ENCODE results near the gene MIPEP. TPM values are rescaled to one million over a fixed set of nuclear protein-coding genes. Genes with fewer than 3 reads are reported as not detected.

MIPEP gene
- polyA plus RNA-seq, 2 of the 4 experiments (the other 2 are of a cell fraction): 21.6 to 32.8 TPM

DNA sequence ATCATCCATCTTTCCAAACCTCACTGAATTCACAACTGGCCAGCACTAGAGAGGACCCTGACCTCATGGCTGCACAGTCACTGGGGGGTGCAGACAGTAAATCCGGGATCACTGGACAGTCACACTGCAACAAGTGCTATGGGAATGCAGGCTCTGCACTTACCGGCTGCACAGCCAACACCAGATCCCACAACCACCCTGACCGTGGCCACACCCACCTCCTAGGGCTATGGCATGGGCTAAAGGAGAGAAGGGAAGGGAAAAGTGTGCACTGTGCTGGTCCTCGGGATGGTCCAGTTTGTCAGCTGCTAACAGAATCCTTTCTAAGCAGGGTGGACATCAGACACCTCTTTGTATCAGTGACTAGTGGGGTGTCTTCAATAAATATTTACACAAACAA is 118.2 kb downstream of the MIPEP start (continued):
- TF ChIP-seq CBX2 (IDR thresholded peaks at IDR 0.05; ENCODE audit: borderline replicate concordance, low read depth) (no peak), SMC3 (IDR thresholded peaks at IDR 0.05) (no peak)

DNA sequence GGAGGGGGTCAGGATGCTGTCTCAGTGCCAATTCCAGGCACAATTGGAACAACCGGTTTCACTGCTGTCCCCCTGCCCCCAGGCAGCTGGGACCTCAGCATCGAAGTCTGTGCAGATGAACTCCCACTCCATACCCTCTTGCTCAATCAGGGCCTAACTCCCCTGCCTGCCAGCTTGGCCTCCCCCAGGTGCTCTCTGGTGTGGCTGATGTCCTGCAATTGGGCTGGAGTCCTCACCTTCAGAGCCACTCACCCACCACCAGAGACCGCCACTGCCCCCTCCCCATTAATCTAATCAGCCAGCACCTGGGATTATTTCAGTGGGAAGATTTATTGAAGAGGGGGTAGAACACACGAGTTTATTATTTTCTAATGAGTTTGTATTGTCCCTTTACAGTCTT is 118.8 kb downstream of the MIPEP start:
- no peak for DNase-seq (ENCODE audit: low read depth in 1 of 2, low spot score in 1 of 2)
- Histone ChIP-seq H3K4me2 (no peak overlapping the region), H3K9me3 (no peaks in the 10 kb centered on the region), H3K4me1 (peaks cover 6% of the 10 kb centered on the region; the same call in 2 of the 3 replicates), H3K4me3 (no peak overlapping the region), H3K27ac (no peak overlapping the region)
- CTCF ChIA-PET: no interaction called here
- FAIRE-seq: no peak
- ATAC-seq: no peak
- WGBS (ENCODE audit: missing lambda C conversion rate): 87% methylated on average over 4 of the region's 4 CpGs
- POLR2A ChIA-PET: no interaction called here
- TF ChIP-seq, protein P1, sequence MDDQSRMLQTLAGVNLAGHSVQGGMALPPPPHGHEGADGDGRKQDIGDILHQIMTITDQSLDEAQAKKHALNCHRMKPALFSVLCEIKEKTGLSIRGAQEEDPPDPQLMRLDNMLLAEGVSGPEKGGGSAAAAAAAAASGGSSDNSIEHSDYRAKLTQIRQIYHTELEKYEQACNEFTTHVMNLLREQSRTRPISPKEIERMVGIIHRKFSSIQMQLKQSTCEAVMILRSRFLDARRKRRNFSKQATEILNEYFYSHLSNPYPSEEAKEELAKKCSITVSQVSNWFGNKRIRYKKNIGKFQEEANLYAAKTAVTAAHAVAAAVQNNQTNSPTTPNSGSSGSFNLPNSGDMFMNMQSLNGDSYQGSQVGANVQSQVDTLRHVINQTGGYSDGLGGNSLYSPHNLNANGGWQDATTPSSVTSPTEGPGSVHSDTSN (IDR thresholded peaks at IDR 0.05): no peak
- TF ChIP-seq RARB (CRISPR knock-in tag; IDR thresholded peaks at IDR 0.05) (no peak), KDM1A (IDR thresholded peaks at IDR 0.05; ENCODE audit: low read depth) (no peak)

DNA sequence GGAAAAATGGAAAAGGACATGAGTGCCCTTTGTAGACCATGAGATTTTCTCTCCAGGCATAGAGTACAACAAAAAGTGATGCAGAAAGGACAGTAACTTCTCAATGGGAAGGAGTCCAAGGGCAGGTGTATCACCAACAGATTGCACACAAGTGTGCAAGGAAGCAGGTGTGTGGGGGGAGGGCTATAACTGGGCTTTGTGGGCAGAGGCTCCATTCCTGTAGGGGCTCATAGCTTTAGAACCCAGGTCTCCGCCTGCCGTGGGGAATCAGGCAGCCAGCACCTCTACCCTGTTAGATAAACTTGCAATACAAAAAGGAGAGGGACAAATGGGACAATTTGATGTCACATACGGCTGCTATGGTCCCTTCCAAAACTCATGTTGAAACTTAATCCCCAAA is 119.8 kb downstream of the MIPEP start:
- no peaks in the 10 kb centered on the region for H3K9me3 ChIP-seq
- ChIA-PET CTCF (no interaction called here), POLR2A (no interaction called here)
- H3K27ac ChIP-seq: no peak overlapping the region
- WGBS (ENCODE audit: missing lambda C conversion rate): 90% methylated on average over 3 of the region's 3 CpGs
- DNase-seq (ENCODE audit: low read depth in 1 of 2, low spot score in 1 of 2): no peak
- H3K4me2 ChIP-seq: no peak overlapping the region
- no peak for ATAC-seq
- peaks cover 6% of the 10 kb centered on the region; the same call in 2 of the 3 replicates for H3K4me1 ChIP-seq
- TF ChIP-seq ZNF302 (CRISPR knock-in tag; IDR thresholded peaks at IDR 0.05) (no peak), ZFP36 (IDR thresholded peaks at IDR 0.05; ENCODE audit: borderline replicate concordance, partially characterized antibody) (no peak), RAD21 (conservative IDR thresholded peaks at IDR 0.05 in 1 of 2, IDR thresholded peaks at IDR 0.05 in 1 of 2) (no peak), ZC3H11A (IDR thresholded peaks at IDR 0.05) (no peak), HEYL (CRISPR knock-in tag; IDR thresholded peaks at IDR 0.05) (no peak), TP53 (CRISPR knock-in tag; IDR thresholded peaks at IDR 0.05) (no peak), CHD2 (IDR thresholded peaks at IDR 0.05; ENCODE audit: low read length, partially characterized antibody) (no peak)
- TF ChIP-seq, protein P2, sequence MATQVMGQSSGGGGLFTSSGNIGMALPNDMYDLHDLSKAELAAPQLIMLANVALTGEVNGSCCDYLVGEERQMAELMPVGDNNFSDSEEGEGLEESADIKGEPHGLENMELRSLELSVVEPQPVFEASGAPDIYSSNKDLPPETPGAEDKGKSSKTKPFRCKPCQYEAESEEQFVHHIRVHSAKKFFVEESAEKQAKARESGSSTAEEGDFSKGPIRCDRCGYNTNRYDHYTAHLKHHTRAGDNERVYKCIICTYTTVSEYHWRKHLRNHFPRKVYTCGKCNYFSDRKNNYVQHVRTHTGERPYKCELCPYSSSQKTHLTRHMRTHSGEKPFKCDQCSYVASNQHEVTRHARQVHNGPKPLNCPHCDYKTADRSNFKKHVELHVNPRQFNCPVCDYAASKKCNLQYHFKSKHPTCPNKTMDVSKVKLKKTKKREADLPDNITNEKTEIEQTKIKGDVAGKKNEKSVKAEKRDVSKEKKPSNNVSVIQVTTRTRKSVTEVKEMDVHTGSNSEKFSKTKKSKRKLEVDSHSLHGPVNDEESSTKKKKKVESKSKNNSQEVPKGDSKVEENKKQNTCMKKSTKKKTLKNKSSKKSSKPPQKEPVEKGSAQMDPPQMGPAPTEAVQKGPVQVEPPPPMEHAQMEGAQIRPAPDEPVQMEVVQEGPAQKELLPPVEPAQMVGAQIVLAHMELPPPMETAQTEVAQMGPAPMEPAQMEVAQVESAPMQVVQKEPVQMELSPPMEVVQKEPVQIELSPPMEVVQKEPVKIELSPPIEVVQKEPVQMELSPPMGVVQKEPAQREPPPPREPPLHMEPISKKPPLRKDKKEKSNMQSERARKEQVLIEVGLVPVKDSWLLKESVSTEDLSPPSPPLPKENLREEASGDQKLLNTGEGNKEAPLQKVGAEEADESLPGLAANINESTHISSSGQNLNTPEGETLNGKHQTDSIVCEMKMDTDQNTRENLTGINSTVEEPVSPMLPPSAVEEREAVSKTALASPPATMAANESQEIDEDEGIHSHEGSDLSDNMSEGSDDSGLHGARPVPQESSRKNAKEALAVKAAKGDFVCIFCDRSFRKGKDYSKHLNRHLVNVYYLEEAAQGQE (IDR thresholded peaks at IDR 0.05): no peak
- TF ChIP-seq, protein P3, sequence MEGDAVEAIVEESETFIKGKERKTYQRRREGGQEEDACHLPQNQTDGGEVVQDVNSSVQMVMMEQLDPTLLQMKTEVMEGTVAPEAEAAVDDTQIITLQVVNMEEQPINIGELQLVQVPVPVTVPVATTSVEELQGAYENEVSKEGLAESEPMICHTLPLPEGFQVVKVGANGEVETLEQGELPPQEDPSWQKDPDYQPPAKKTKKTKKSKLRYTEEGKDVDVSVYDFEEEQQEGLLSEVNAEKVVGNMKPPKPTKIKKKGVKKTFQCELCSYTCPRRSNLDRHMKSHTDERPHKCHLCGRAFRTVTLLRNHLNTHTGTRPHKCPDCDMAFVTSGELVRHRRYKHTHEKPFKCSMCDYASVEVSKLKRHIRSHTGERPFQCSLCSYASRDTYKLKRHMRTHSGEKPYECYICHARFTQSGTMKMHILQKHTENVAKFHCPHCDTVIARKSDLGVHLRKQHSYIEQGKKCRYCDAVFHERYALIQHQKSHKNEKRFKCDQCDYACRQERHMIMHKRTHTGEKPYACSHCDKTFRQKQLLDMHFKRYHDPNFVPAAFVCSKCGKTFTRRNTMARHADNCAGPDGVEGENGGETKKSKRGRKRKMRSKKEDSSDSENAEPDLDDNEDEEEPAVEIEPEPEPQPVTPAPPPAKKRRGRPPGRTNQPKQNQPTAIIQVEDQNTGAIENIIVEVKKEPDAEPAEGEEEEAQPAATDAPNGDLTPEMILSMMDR (IDR thresholded peaks at IDR 0.05): no peak
- H3K4me3 ChIP-seq: no peak overlapping the region
- FAIRE-seq: no peak

DNA sequence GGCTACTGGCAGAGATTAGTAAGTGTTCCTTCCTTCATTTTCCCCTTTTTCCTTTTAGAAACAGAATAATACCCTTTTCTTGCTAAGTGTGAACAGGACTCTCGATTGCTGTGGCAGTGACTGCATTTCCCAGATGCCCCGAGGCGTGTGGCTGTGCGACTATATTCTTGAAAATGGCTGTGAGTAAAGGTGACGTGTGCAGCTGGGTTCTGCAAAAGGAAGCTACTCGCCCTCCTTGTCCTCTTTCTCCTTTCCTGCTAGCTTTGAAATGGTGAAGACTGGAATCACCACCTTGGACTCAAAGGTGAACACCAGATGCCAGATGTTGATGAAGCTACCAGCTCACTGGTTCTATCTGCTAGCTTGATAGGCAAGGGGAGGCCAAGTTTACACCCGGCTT is 121.4 kb downstream of the MIPEP start:
- ATAC-seq (no peak), DNase-seq (ENCODE audit: low read depth in 1 of 2, low spot score in 1 of 2) (no peak), FAIRE-seq (no peak)
- H3K4me3 ChIP-seq: no peak overlapping the region
- H3K9me3 ChIP-seq: no peaks in the 10 kb centered on the region
- H3K4me2 ChIP-seq: no peak overlapping the region
- H3K4me1 ChIP-seq: peaks cover 6% of the 10 kb centered on the region; the same call in 2 of the 3 replicates
- CTCF ChIA-PET: no interaction called here
- no peak overlapping the region for H3K27ac ChIP-seq
- WGBS (ENCODE audit: missing lambda C conversion rate): 95% methylated on average over 7 of the region's 7 CpGs
- POLR2A ChIA-PET: no interaction called here
- TF ChIP-seq, protein P4, sequence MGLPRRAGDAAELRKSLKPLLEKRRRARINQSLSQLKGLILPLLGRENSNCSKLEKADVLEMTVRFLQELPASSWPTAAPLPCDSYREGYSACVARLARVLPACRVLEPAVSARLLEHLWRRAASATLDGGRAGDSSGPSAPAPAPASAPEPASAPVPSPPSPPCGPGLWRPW (IDR thresholded peaks at IDR 0.05): no peak
- TF ChIP-seq RCOR1 (IDR thresholded peaks at IDR 0.05; ENCODE audit: low read depth, low read length): no peak
- TF ChIP-seq, protein P3 (IDR thresholded peaks at IDR 0.05): no peak
- no peak for TF ChIP-seq EHF (CRISPR knock-in tag; IDR thresholded peaks at IDR 0.05)
- TF ChIP-seq HOXB5 (CRISPR knock-in tag; IDR thresholded peaks at IDR 0.05): no peak
- no peak for TF ChIP-seq POLR2A (IDR thresholded peaks at IDR 0.05; ENCODE audit: low read length)
- TF ChIP-seq, protein P5, sequence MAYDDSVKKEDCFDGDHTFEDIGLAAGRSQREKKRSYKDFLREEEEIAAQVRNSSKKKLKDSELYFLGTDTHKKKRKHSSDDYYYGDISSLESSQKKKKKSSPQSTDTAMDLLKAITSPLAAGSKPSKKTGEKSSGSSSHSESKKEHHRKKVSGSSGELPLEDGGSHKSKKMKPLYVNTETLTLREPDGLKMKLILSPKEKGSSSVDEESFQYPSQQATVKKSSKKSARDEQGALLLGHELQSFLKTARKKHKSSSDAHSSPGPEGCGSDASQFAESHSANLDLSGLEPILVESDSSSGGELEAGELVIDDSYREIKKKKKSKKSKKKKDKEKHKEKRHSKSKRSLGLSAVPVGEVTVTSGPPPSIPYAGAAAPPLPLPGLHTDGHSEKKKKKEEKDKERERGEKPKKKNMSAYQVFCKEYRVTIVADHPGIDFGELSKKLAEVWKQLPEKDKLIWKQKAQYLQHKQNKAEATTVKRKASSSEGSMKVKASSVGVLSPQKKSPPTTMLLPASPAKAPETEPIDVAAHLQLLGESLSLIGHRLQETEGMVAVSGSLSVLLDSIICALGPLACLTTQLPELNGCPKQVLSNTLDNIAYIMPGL (CRISPR knock-in tag; IDR thresholded peaks at IDR 0.05; ENCODE audit: borderline replicate concordance): no peak
- TF ChIP-seq, protein P6, sequence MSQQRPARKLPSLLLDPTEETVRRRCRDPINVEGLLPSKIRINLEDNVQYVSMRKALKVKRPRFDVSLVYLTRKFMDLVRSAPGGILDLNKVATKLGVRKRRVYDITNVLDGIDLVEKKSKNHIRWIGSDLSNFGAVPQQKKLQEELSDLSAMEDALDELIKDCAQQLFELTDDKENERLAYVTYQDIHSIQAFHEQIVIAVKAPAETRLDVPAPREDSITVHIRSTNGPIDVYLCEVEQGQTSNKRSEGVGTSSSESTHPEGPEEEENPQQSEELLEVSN (IDR thresholded peaks at IDR 0.05; ENCODE audit: borderline replicate concordance, low read depth): no peak
